HUES6 (cell line): Measurements from ENCODE around the gene DDX10.

Experiments used
- H3K27ac ChIP-seq: 2 replicates; pipeline ENCODE4 v1.7.0; 2013; ENCODE audit warnings: low read depth, mild to moderate bottlenecking, low read length, inconsistent platforms
- H3K27me3 ChIP-seq: 2 replicates; pipeline ENCODE4 v1.6.1; 2013; ENCODE audit warnings: low read length; ENCODE audit not compliant: control insufficient read depth, insufficient read depth
- H3K36me3 ChIP-seq: 2 replicates; pipeline ENCODE4 v1.6.1; 2013; ENCODE audit warnings: low read length; ENCODE audit not compliant: control insufficient read depth, insufficient read depth
- H3K4me1 ChIP-seq: 2 replicates; pipeline ENCODE4 v1.6.1; 2013; ENCODE audit warnings: low read length; ENCODE audit not compliant: control insufficient read depth, insufficient read depth
- H3K4me3 ChIP-seq: 2 replicates; pipeline ENCODE4 v1.5.1; 2013; ENCODE audit warnings: low read depth, low read length
- H3K9ac ChIP-seq: one replicate; pipeline ENCODE4 v1.6.1; 2013; ENCODE audit warnings: mild to moderate bottlenecking, low read length
- H3K9me3 ChIP-seq: 2 replicates; pipeline ENCODE4 v1.6.1; 2013; ENCODE audit warnings: low read depth, low read length; ENCODE audit not compliant: control insufficient read depth, insufficient read depth

Gene DDX10

GRCh38 chr11:108852701-108853100 is 187.8 kb downstream of the DDX10 start:
- Histone ChIP-seq H3K36me3 (peaks cover 2% of the 10 kb centered on the region; the same call in 1 of the 2 replicates), H3K27ac (no peak overlapping the region), H3K9ac (no peak overlapping the region), H3K4me3 (no peak overlapping the region), H3K27me3 (no peaks in the 10 kb centered on the region), H3K4me1 (0 out of 2 replicates have a peak, but pooled peaks cover 4% of the 10 kb centered on the region), H3K9me3 (no peaks in the 10 kb centered on the region)

GRCh38 chr11:108853151-108853550 is 188.3 kb downstream of the DDX10 start:
- H3K4me3 ChIP-seq, result no peak overlapping the region
- H3K36me3 ChIP-seq, result peaks cover 2% of the 10 kb centered on the region; the same call in 1 of the 2 replicates
- H3K9me3 ChIP-seq, result no peaks in the 10 kb centered on the region
- no peak overlapping the region for H3K9ac ChIP-seq
- 0 out of 2 replicates have a peak, but pooled peaks cover 4% of the 10 kb centered on the region for H3K4me1 ChIP-seq
- H3K27ac ChIP-seq, result no peak overlapping the region
- no peaks in the 10 kb centered on the region for H3K27me3 ChIP-seq

- peaks cover 2% of the 10 kb centered on the region; the same call in 1 of the 2 replicates for H3K36me3 ChIP-seq
- peaks cover 8% of the 10 kb centered on the region for H3K4me1 ChIP-seq
- no peak overlapping the region for H3K4me3 ChIP-seq
- no peak overlapping the region for H3K9ac ChIP-seq
- no peak overlapping the region for H3K27ac ChIP-seq
- H3K27me3 ChIP-seq, result no peaks in the 10 kb centered on the region
- no peaks in the 10 kb centered on the region for H3K9me3 ChIP-seq
Observed at GRCh38 chr11:108853864-108854263, 189.0 kb downstream of the DDX10 start.

GRCh38 chr11:108854346-108854745 is 189.5 kb downstream of the DDX10 start:
- no peak overlapping the region for H3K27ac ChIP-seq

GRCh38 chr11:108857382-108857781 is 192.5 kb downstream of the DDX10 start:
- Histone ChIP-seq H3K4me3 (no peak overlapping the region), H3K27me3 (no peaks in the 10 kb centered on the region), H3K27ac (no peak overlapping the region), H3K9me3 (no peaks in the 10 kb centered on the region), H3K4me1 (peaks cover 9% of the 10 kb centered on the region), H3K9ac (no peak overlapping the region), H3K36me3 (no peaks in the 10 kb centered on the region; the same call in 1 of the 2 replicates)

More at GRCh38 chr11:108854346-108854745, 189.5 kb downstream of the DDX10 start:
- no peaks in the 10 kb centered on the region for H3K27me3 ChIP-seq
- no peak overlapping the region for H3K9ac ChIP-seq
- H3K9me3 ChIP-seq, result no peaks in the 10 kb centered on the region
- peaks cover 2% of the 10 kb centered on the region; the same call in 1 of the 2 replicates for H3K36me3 ChIP-seq
- H3K4me3 ChIP-seq, result no peak overlapping the region
- H3K4me1 ChIP-seq, result peaks cover 9% of the 10 kb centered on the region

- no peak overlapping the region for H3K9ac ChIP-seq
- no peak overlapping the region for H3K4me3 ChIP-seq
- no peaks in the 10 kb centered on the region for H3K36me3 ChIP-seq
- H3K9me3 ChIP-seq, result no peaks in the 10 kb centered on the region
- H3K27me3 ChIP-seq, result no peaks in the 10 kb centered on the region
- H3K4me1 ChIP-seq, result peaks cover 9% of the 10 kb centered on the region
- no peak overlapping the region for H3K27ac ChIP-seq
Observed at GRCh38 chr11:108858622-108859021, 193.8 kb downstream of the DDX10 start.

GRCh38 chr11:108859510-108859909 is 194.6 kb downstream of the DDX10 start:
- Histone ChIP-seq H3K9me3 (no peaks in the 10 kb centered on the region), H3K27me3 (no peaks in the 10 kb centered on the region), H3K27ac (no peak overlapping the region), H3K4me3 (no peak overlapping the region), H3K9ac (no peak overlapping the region), H3K4me1 (peaks cover 9% of the 10 kb centered on the region), H3K36me3 (no peaks in the 10 kb centered on the region)

- no peak overlapping the region for H3K27ac ChIP-seq
- no peak overlapping the region for H3K9ac ChIP-seq
- H3K4me1 ChIP-seq, result peaks cover 5% of the 10 kb centered on the region
- no peak overlapping the region for H3K4me3 ChIP-seq
- H3K36me3 ChIP-seq, result no peaks in the 10 kb centered on the region
- no peaks in the 10 kb centered on the region for H3K27me3 ChIP-seq
- H3K9me3 ChIP-seq, result no peaks in the 10 kb centered on the region
Observed at GRCh38 chr11:108863528-108863927, 198.7 kb downstream of the DDX10 start.

- H3K9me3 ChIP-seq, result no peaks in the 10 kb centered on the region
- H3K36me3 ChIP-seq, result no peaks in the 10 kb centered on the region
- H3K4me1 ChIP-seq, result peaks cover 13% of the 10 kb centered on the region
- no peak overlapping the region for H3K4me3 ChIP-seq
- H3K27ac ChIP-seq, result no peak overlapping the region
- H3K27me3 ChIP-seq, result no peaks in the 10 kb centered on the region
- H3K9ac ChIP-seq, result no peak overlapping the region
Observed at GRCh38 chr11:108865406-108865805, 200.5 kb downstream of the DDX10 start.

- Histone ChIP-seq H3K27me3 (no peaks in the 10 kb centered on the region), H3K4me1 (peaks cover 21% of the 10 kb centered on the region), H3K9me3 (no peaks in the 10 kb centered on the region), H3K36me3 (no peaks in the 10 kb centered on the region), H3K27ac (no peak overlapping the region), H3K9ac (no peak overlapping the region), H3K4me3 (no peak overlapping the region)
Observed at GRCh38 chr11:108866781-108867180, 201.9 kb downstream of the DDX10 start.

- no peak overlapping the region for H3K4me3 ChIP-seq
- no peaks in the 10 kb centered on the region for H3K9me3 ChIP-seq
- no peak overlapping the region for H3K27ac ChIP-seq
- H3K27me3 ChIP-seq, result no peaks in the 10 kb centered on the region
- H3K9ac ChIP-seq, result no peak overlapping the region
- H3K4me1 ChIP-seq, result peaks cover 27% of the 10 kb centered on the region
- H3K36me3 ChIP-seq, result no peaks in the 10 kb centered on the region
Observed at GRCh38 chr11:108870373-108871020, 205.6 kb downstream of the DDX10 start.
